Caco-2 (cell line): ENCODE data around the gene PRODH2. TPM values are rescaled to one million over a fixed set of nuclear protein-coding genes. Genes with fewer than 3 reads are reported as not detected.
"Not testable (repeated sequence)": the region's sequence is repeated elsewhere in the genome, so short reads cannot be mapped to it uniquely, and the experiment has no call there.

ENCODE experiments used
- BruUV-seq: library from RNA; stranded (reverse); fragments of 400-500 nt; replicated peaks from 2 replicates; lab custom pipeline; 2021; lab: Mats Ljungman, UMichigan
- CTCF ChIA-PET: fragments of 300-600 bp; sonication (Branson Sonifier 250); formaldehyde crosslinking; loops from one replicate; lab custom pipeline; 2022; ENCODE audit warnings: antibody characterized with exemption; lab: Charles Lee
- POLR2A ChIA-PET: fragments of 300-600 bp; sonication (Branson Sonifier 250); formaldehyde crosslinking; loops from one replicate; lab custom pipeline; 2022; ENCODE audit warnings: antibody characterized with exemption; lab: Charles Lee
- DNase-seq, 2 experiments: peaks; one replicate each; pipeline versions ENCODE4 v3.0.0 to v3.0.0-alpha.2; 2020 to 2022
- H3K27me3 ChIP-seq: replicated peaks from 2 replicates; pipeline ENCODE4 v1.6.0; 2011; ENCODE audit warnings: low read length; ENCODE audit not compliant: control insufficient read depth, insufficient read depth
- H3K36me3 ChIP-seq: 2 replicates; pipeline ENCODE4 v1.5.1; 2011; ENCODE audit warnings: low read length; ENCODE audit not compliant: control insufficient read depth, insufficient read depth
- H3K4me1 ChIP-seq: fragments of 250-450 bp; sonication (Bioruptor Pico); 2 replicates; pipeline ENCODE4 v1.5.1; 2020; ENCODE audit warnings: mild to moderate bottlenecking
- H3K4me3 ChIP-seq: 2 replicates; pipeline ENCODE4 v1.5.1; 2011; ENCODE audit warnings: low read depth, mild to moderate bottlenecking, control low read depth, low read length
- H3K9me3 ChIP-seq: fragments of 250-450 bp; sonication (Bioruptor Pico); 2 replicates; pipeline ENCODE4 v1.5.1; 2020; ENCODE audit warnings: mild to moderate bottlenecking, moderate library complexity
- H3K27ac Mint-ChIP-seq: one replicate; pipeline ENCODE4 v1.8.0; 2022; ENCODE audit warnings: mixed read lengths; ENCODE audit not compliant: unreplicated experiment
- H3K27me3 Mint-ChIP-seq: one replicate; pipeline ENCODE4 v1.8.0; 2022; ENCODE audit warnings: mixed read lengths; ENCODE audit not compliant: insufficient read depth, unreplicated experiment
- H3K36me3 Mint-ChIP-seq: one replicate; pipeline ENCODE4 v1.8.0; 2022; ENCODE audit warnings: mild to moderate bottlenecking, mixed read lengths; ENCODE audit not compliant: insufficient read depth, unreplicated experiment
- H3K4me1 Mint-ChIP-seq: one replicate; pipeline ENCODE4 v1.8.0; 2022; ENCODE audit warnings: low read depth, mixed read lengths; ENCODE audit not compliant: unreplicated experiment
- H3K4me3 Mint-ChIP-seq: one replicate; pipeline ENCODE4 v1.8.0; 2022; ENCODE audit warnings: mild to moderate bottlenecking, moderate library complexity, mixed read lengths; ENCODE audit not compliant: unreplicated experiment
- H3K9me3 Mint-ChIP-seq: one replicate; pipeline ENCODE4 v1.8.0; 2022; ENCODE audit warnings: mixed read lengths; ENCODE audit not compliant: unreplicated experiment
- CTCF ChIP-seq, 2 experiments: fragments of 200-600 bp in 1 of 2; IDR thresholded peaks; 1 replicate in 1 of 2; 2 replicates in 1 of 2; pipeline versions ENCODE4 v1.5.1 to v1.8.0; 2011 to 2022; ENCODE audit warnings: antibody characterized with exemption in 1 of 2, control low read depth in 1 of 2, inconsistent platforms in 1 of 2, low read depth in 1 of 2, low read length in 1 of 2, mild to moderate bottlenecking in 1 of 2, moderate library complexity in 1 of 2; ENCODE audit not compliant: insufficient read depth in 1 of 2, severe bottlenecking in 1 of 2, unreplicated experiment in 1 of 2
- intact Hi-C: fragments of 100-400 bp; cut with micrococcal nuclease; formaldehyde crosslinking; loops from one replicate; pipeline ENCODE4 v1.10.0; 2022; ENCODE audit not compliant: unreplicated experiment
- total RNA-seq: library from RNA; stranded (reverse); gene quantifications from 2 replicates; pipeline ENCODE4 v1.2.3, GENCODE V29; 2022

PRODH2 gene
- total RNA-seq, 1 experiment from 2014 or later, result not detected

- peaks cover 7% of the 10 kb centered on the region; the same call in 1 of the 2 replicates for H3K9me3 ChIP-seq
- DNase-seq, result no peak
- Mint-ChIP-seq H3K27ac (no peak overlapping the region), H3K36me3 (no peaks in the 10 kb centered on the region), H3K4me1 (peaks cover 22% of the 10 kb centered on the region), H3K27me3 (peaks cover 23% of the 10 kb centered on the region), H3K9me3 (peaks cover 12% of the 10 kb centered on the region), H3K4me3 (no peak overlapping the region)
- peaks cover 12% of the 10 kb centered on the region for H3K4me1 ChIP-seq
- no peak for TF ChIP-seq CTCF (IDR thresholded peaks at IDR 0.05; ENCODE audit: insufficient read depth in 1 of 2, low read depth in 1 of 2, low read length in 1 of 2, severe bottlenecking in 1 of 2, unreplicated experiment in 1 of 2)
- BruUV-seq, result no TSS peak
- H3K36me3 ChIP-seq, result no peaks in the 10 kb centered on the region
- no peaks in the 10 kb centered on the region; the same call in 1 of the 2 replicates for H3K27me3 ChIP-seq
- intact Hi-C loops, result no loop called here
- ChIA-PET POLR2A (no interaction called here), CTCF (no interaction called here)
- no peak overlapping the region for H3K4me3 ChIP-seq
These were observed 30.1 kb upstream of the PRODH2 start for GRCh38 chr19:35842666-35843272.

- no peaks in the 10 kb centered on the region for H3K36me3 ChIP-seq
- peaks cover 12% of the 10 kb centered on the region for H3K4me1 ChIP-seq
- H3K4me1 Mint-ChIP-seq, result peaks cover 22% of the 10 kb centered on the region
- peaks cover 12% of the 10 kb centered on the region for H3K9me3 Mint-ChIP-seq
- no TSS peak for BruUV-seq
- no peaks in the 10 kb centered on the region for H3K36me3 Mint-ChIP-seq
- peaks cover 7% of the 10 kb centered on the region; the same call in 1 of the 2 replicates for H3K9me3 ChIP-seq
- ChIA-PET POLR2A (interaction anchor here (0.6 kb wide), 1 partner anchor 1414 kb away, joined by 3 read pairs; the partner anchor contains the start of gene UBA2), CTCF (no interaction called here)
- no peak overlapping the region for H3K4me3 ChIP-seq
- H3K27me3 Mint-ChIP-seq, result peaks cover 27% of the 10 kb centered on the region
- H3K27me3 ChIP-seq, result no peaks in the 10 kb centered on the region; the same call in 1 of the 2 replicates
- DNase-seq, result no peak
- no peak overlapping the region for H3K27ac Mint-ChIP-seq
- intact Hi-C loops, result no loop called here
- TF ChIP-seq CTCF (IDR thresholded peaks at IDR 0.05; ENCODE audit: insufficient read depth in 1 of 2, low read depth in 1 of 2, low read length in 1 of 2, severe bottlenecking in 1 of 2, unreplicated experiment in 1 of 2), result no peak
- no peak overlapping the region for H3K4me3 Mint-ChIP-seq
These were observed 29.4 kb upstream of the PRODH2 start for GRCh38 chr19:35841961-35842595.

GRCh38 chr19:35836096-35836495 is 23.5 kb upstream of the PRODH2 start:
- H3K4me3 Mint-ChIP-seq, H3K4me3 ChIP-seq, H3K36me3 ChIP-seq, H3K4me1 ChIP-seq, H3K27ac Mint-ChIP-seq, H3K4me1 Mint-ChIP-seq, POLR2A ChIA-PET, CTCF ChIA-PET, H3K36me3 Mint-ChIP-seq, DNase-seq, BruUV-seq, H3K9me3 ChIP-seq, H3K27me3 ChIP-seq, H3K9me3 Mint-ChIP-seq, intact Hi-C loops: not testable (repeated sequence)
- peaks cover 27% of the 10 kb centered on the region for H3K27me3 Mint-ChIP-seq
